Lung (tissue), 12 donors: ENCODE results near the gene MYO18A. TPM values are rescaled to one million over a fixed set of nuclear protein-coding genes. Genes with fewer than 3 reads are reported as not detected.
"Not testable (repeated sequence)": the region's sequence is repeated elsewhere in the genome, so short reads cannot be mapped to it uniquely, and the experiment has no call there.

Experiments used
- ATAC-seq: fragments of 200-7000 bp; cut with Tn5 transposase; one replicate; pipeline ENCODE4 v1.9.1; 2020; ENCODE audit warnings: moderate number of reproducible peaks; ENCODE audit not compliant: insufficient read depth, low FRiP score
- DNase-seq, 3 donors: peaks; one replicate each; pipeline ENCODE4 v3.0.0-alpha.2; 2013 to 2017
- H3K27ac ChIP-seq, 2 donors: one replicate each; pipeline ENCODE4 v1.5.1; 2013; ENCODE audit warnings: mild to moderate bottlenecking in 2 of 2, moderate library complexity in 2 of 2, control low read depth in 1 of 2, inconsistent platforms in 1 of 2, low read depth in 1 of 2, low read length in 1 of 2
- H3K27me3 ChIP-seq, 3 donors: one replicate each; pipeline ENCODE4 v1.5.1; 2013; ENCODE audit warnings: low read length in 2 of 3; ENCODE audit not compliant: control insufficient read depth in 3 of 3, insufficient read depth in 3 of 3
- H3K36me3 ChIP-seq, 4 donors: one replicate each; pipeline ENCODE4 v1.5.1; 2013; ENCODE audit warnings: low read length in 4 of 4, mild to moderate bottlenecking in 1 of 4, moderate library complexity in 1 of 4; ENCODE audit not compliant: control insufficient read depth in 4 of 4, insufficient read depth in 4 of 4
- H3K4me1 ChIP-seq, 5 donors: one replicate each; pipeline ENCODE4 v1.5.1; 2013; ENCODE audit warnings: low read length in 5 of 5, mild to moderate bottlenecking in 2 of 5, moderate library complexity in 1 of 5; ENCODE audit not compliant: control insufficient read depth in 5 of 5, insufficient read depth in 5 of 5
- H3K4me3 ChIP-seq: one replicate; pipeline ENCODE4 v1.5.1; 2013; ENCODE audit warnings: mild to moderate bottlenecking, control low read depth, moderate library complexity
- H3K9ac ChIP-seq, 2 donors: one replicate each; pipeline ENCODE4 v1.5.1; 2013; ENCODE audit warnings: low read length in 2 of 2, control low read depth in 1 of 2; ENCODE audit not compliant: insufficient read depth in 1 of 2
- H3K9me3 ChIP-seq, 4 donors: one replicate each; pipeline ENCODE4 v1.5.1; 2013; ENCODE audit warnings: low read length in 3 of 4, mild to moderate bottlenecking in 1 of 4, moderate library complexity in 1 of 4; ENCODE audit not compliant: control insufficient read depth in 4 of 4, insufficient read depth in 3 of 4
- CTCF ChIP-seq: IDR thresholded peaks from 2 replicates; pipeline ENCODE4 v1.5.1; 2012; ENCODE audit warnings: mild to moderate bottlenecking; ENCODE audit errors: control extremely low read depth, extremely low read depth
- WGBS, 2 donors: extraction: QIAGEN DNeasy Blood & Tissue Kit; methylation state at CpG; one replicate each; pipeline ENCODE4 v1.1.7; 2013; 5-methylcytosine and 5-hydroxymethylcytosine counted together
- polyA plus RNA-seq, 2 donors: library from polyadenylated mRNA; stranded (reverse); fragments of 200-250 nt; gene quantifications; one replicate each; pipeline ENCODE4 v1.2.1, GENCODE V29; 2013
- total RNA-seq, 2 donors: library from RNA; depleted of rRNA in 1 of 2; stranded (reverse); fragments of >200 nt in 1 of 2; gene quantifications; one replicate each; pipeline ENCODE4 v1.2.1, GENCODE V29; 2014 to 2021
- donor health status: control.
- donor health status: control.
- donor health status: Bipolar disorder and iron deficiency.
- donor health status: healthy.
- donor health status: DM: yes; HTN: yes; CAD: no.

MYO18A gene
- total and polyA plus RNA-seq, 4 donors: 19.0 to 65.2 (median 49.3) TPM

DNA sequence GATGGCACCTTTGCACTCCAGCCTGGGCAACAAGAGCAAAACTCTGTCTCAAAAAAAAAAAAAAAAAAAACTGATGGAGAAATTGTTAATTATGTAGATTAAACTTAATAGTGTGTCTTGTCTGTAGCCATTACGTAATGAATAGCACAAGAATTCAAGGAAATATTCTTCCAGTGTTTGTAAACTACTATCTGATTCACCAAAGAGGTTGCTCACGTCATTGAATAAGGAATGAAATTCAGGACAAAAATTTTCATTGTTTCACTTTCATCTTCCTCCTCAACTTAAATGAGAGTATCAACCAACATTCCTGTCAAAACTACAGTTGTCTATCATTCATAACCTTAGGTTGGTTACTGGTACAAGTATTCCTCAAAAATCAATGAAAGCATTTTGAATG is 30.7 kb upstream of the MYO18A start:
- Histone ChIP-seq H3K36me3 (no peaks in the 10 kb centered on the region), H3K27me3 (no peaks in the 10 kb centered on the region), H3K9me3 (no peaks in the 10 kb centered on the region), H3K27ac (no peak overlapping the region), H3K9ac (no peak overlapping the region), H3K4me1 (no peaks in the 10 kb centered on the region), H3K4me3 (no peak overlapping the region)
- ATAC-seq (no peak), DNase-seq (no peak)
- no peak for TF ChIP-seq CTCF
- WGBS, 2 donors: 57 to 60% methylated on average over 2 of the region's 2 CpGs

- Histone ChIP-seq H3K9ac (no peak overlapping the region), H3K27ac (no peak overlapping the region), H3K27me3 (no peaks in the 10 kb centered on the region), H3K4me3 (no peak overlapping the region), H3K9me3 (no peaks in the 10 kb centered on the region), H3K36me3 (no peaks in the 10 kb centered on the region), H3K4me1 (peaks cover 0 to 1% (median 0%) of the 10 kb centered on the region in 5 donors)
- TF ChIP-seq CTCF: no peak
- ATAC-seq (no peak), DNase-seq (no peak)
- WGBS, 2 donors: 91 to 92% methylated on average over 5 of the region's 5 CpGs
These were observed 28.9 kb upstream of the MYO18A start for GRCh38 chr17:29209073-29209472.

GRCh38 chr17:29207975-29208374 is 27.8 kb upstream of the MYO18A start:
- Histone ChIP-seq H3K9me3 (no peaks in the 10 kb centered on the region), H3K4me3 (no peak overlapping the region), H3K4me1 (peaks cover 0 to 1% (median 0%) of the 10 kb centered on the region in 5 donors), H3K27me3 (no peaks in the 10 kb centered on the region), H3K36me3 (no peaks in the 10 kb centered on the region), H3K9ac (no peak overlapping the region), H3K27ac (no peak overlapping the region)
- 89 to 97% methylated on average over 2 of the region's 2 CpGs for WGBS, 2 donors
- DNase-seq (no peak), ATAC-seq (no peak)
- TF ChIP-seq CTCF: no peak

DNA sequence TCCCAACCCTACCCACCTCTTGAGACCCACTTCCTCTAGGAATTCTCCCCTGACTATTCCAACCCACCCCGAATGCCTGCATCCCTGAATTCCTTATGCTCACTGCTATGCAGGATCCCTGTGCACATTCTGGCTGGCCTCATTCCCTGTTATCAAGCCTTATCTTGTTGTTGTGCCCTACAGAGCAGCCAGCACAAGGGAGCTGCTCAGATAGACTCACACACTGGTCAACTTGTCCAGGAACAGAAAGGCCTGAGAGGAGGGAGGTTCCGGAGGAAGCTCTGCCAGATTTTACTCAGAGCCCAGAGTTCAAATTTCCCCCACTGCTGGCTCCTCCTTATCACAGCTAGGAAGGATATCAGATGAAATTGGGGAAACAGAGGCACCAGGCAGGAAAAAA is 24.8 kb upstream of the MYO18A start:
- no peaks in the 10 kb centered on the region for H3K9me3 ChIP-seq
- no peak for TF ChIP-seq CTCF
- DNase-seq: no peak
- H3K4me1 ChIP-seq: peaks cover 0 to 1% (median 0%) of the 10 kb centered on the region in 5 donors
- no peak overlapping the region for H3K27ac ChIP-seq
- no peak for ATAC-seq
- 79 to 94% methylated on average over 2 of the region's 2 CpGs for WGBS, 2 donors
- no peak overlapping the region for H3K4me3 ChIP-seq
- no peaks in the 10 kb centered on the region for H3K36me3 ChIP-seq
- no peaks in the 10 kb centered on the region for H3K27me3 ChIP-seq
- no peak overlapping the region for H3K9ac ChIP-seq

GRCh38 chr17:29204068-29204804 is 24.0 kb upstream of the MYO18A start:
- not testable (repeated sequence) for H3K27ac ChIP-seq, H3K4me3 ChIP-seq, H3K9me3 ChIP-seq, H3K4me1 ChIP-seq, H3K36me3 ChIP-seq, ATAC-seq, DNase-seq, H3K27me3 ChIP-seq, H3K9ac ChIP-seq
- 58 to 81% methylated on average over 16 of the region's 16 CpGs for WGBS, 2 donors
